Stimulated activated CD8-positive, alpha-beta memory T cell treated with anti-CD3 and anti-CD28 coated beads, Interleukin-2, amount 100 ng/mL, for 48 hours (primary cell): ENCODE measurements around the gene KRT36.

Experiments
- DNase-seq, 2 donors: peaks; one replicate each; pipeline ENCODE4 v3.0.0-alpha.2; 2020; ENCODE audit warnings: low read depth in 2 of 2

Gene KRT36

GRCh38 chr17:41439375-41439774 is 50.3 kb downstream of the KRT36 start:
- DNase-seq: no peak

GRCh38 chr17:41437769-41438168 is 51.9 kb downstream of the KRT36 start:
- no peak for DNase-seq

- no peak for DNase-seq
These were observed 52.5 kb downstream of the KRT36 start for GRCh38 chr17:41437254-41437653.
